Activated CD8-positive, alpha-beta T cell treated with anti-CD3 and anti-CD28 coated beads for 36 hours (primary cell): ENCODE measurements around the gene C19orf53. TPM values are rescaled to one million over a fixed set of nuclear protein-coding genes. Genes with fewer than 3 reads are reported as not detected.

Experiments
- ATAC-seq: fragments of 200-7000 bp; cut with Tn5 transposase; one replicate; pipeline ENCODE4 v1.10.0; 2021; ENCODE audit warnings: mild to moderate bottlenecking, moderate library complexity
- CTCF ChIA-PET: fragments of 350-600 bp; sonication (Branson Sonifier 250); formaldehyde crosslinking; loops from one replicate; lab custom pipeline; 2021; ENCODE audit warnings: antibody characterized with exemption; lab: Charles Lee
- POLR2A ChIA-PET: fragments of 350-600 bp; sonication (Branson Sonifier 250); formaldehyde crosslinking; loops from one replicate; lab custom pipeline; 2021; ENCODE audit warnings: antibody characterized with exemption; lab: Charles Lee
- DNase-seq: peaks from one replicate; pipeline ENCODE4 v3.0.0-alpha.2; 2020
- H3K27ac Mint-ChIP-seq: one replicate; pipeline ENCODE4 v1.8.0; 2021; ENCODE audit warnings: mild to moderate bottlenecking, mixed read lengths
- H3K27me3 Mint-ChIP-seq: one replicate; pipeline ENCODE4 v1.8.0; 2021; ENCODE audit warnings: mixed read lengths
- H3K36me3 Mint-ChIP-seq: one replicate; pipeline ENCODE4 v1.8.0; 2021; ENCODE audit warnings: low read depth, mixed read lengths
- H3K4me1 Mint-ChIP-seq: one replicate; pipeline ENCODE4 v1.8.0; 2021; ENCODE audit warnings: low read depth, mixed read lengths
- H3K4me3 Mint-ChIP-seq: one replicate; pipeline ENCODE4 v1.8.0; 2021; ENCODE audit warnings: mild to moderate bottlenecking, moderate library complexity, mixed read lengths
- H3K9me3 Mint-ChIP-seq: one replicate; pipeline ENCODE4 v1.8.0; 2021; ENCODE audit warnings: mixed read lengths
- CTCF ChIP-seq: fragments of 200-600 bp; IDR thresholded peaks from one replicate; pipeline ENCODE4 v1.8.0; 2022; ENCODE audit warnings: antibody characterized with exemption, mild to moderate bottlenecking
- intact Hi-C: fragments of 100-400 bp; cut with micrococcal nuclease; formaldehyde crosslinking; loops from one replicate; pipeline ENCODE4 v1.10.0; 2022
- total RNA-seq, 2 experiments: library from RNA; stranded (reverse); gene quantifications; one replicate each; pipeline ENCODE4 v1.2.3, GENCODE V29; 2021

Gene C19orf53
- total RNA-seq, 2 experiments from 2014 or later: 120 to 128 TPM

DNA sequence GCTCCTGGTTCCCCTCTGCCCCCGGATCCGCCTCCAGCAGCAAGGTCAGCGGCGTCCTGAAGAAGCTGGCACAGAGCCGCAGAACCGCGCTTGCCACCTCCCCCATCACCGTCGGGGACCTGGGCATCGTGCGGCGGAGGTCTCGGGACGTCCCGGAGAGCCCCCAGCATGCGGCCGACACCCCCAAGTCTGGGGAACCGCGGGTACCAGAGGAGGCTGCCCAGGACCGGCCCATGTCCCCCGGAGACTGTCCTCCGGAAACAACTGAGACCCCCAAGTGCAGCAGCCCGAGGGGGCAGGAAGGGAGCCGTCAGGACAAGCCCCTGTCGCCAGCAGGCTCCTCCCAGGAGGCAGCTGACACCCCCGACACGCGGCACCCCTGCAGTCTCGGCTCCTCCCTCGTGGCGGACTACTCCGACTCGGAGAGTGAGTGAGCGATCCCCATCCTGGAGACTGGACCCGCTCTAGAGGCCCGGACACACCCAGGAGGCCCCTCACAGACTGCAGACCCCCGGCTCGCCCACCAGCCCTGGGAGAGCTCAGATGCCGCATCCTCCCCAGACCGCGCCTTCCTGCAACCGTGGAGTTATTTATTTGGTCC is 11.5 kb upstream of the C19orf53 start:
- peaks cover 31% of the 10 kb centered on the region for H3K36me3 Mint-ChIP-seq
- ATAC-seq: no peak
- intact Hi-C loops: no loop called here
- POLR2A ChIA-PET: interaction anchor here (1.0 to 2.9 kb wide), 3 partner anchors 11 to 12 kb away, joined by 3 to 18 read pairs (median 5); partner anchors contain the start of gene C19orf53
- no peaks in the 10 kb centered on the region for H3K27me3 Mint-ChIP-seq
- no peaks in the 10 kb centered on the region for H3K9me3 Mint-ChIP-seq
- CTCF ChIA-PET: no interaction called here
- no peak overlapping the region for H3K4me3 Mint-ChIP-seq
- H3K27ac Mint-ChIP-seq: no peak overlapping the region
- DNase-seq: no peak
- TF ChIP-seq CTCF: no peak
- H3K4me1 Mint-ChIP-seq: peaks cover 11% of the 10 kb centered on the region

DNA sequence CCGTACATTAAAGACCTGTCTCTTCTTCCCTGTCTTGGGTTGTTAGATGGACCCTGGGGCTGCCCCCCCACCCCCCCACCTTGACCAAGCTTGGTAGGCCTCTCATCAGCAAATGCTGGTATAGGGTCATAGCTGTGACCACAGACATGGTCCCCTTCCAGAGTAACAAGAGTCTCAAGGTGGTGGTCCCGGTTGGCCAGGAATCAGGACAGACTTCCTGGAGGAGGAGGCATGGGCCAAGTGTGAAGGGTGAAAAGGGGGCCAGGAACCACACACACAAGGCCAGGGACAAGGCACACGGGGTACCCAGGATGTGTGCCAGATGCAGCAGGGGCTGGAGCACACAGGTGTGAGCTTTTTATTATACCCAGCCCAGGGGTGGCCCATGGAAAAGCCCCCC is 11.0 kb upstream of the C19orf53 start:
- CTCF ChIA-PET: interaction anchor here (1.4 kb wide), 1 partner anchor 11 kb away, joined by 4 read pairs; the partner anchor contains the start of gene C19orf53
- Mint-ChIP-seq H3K36me3 (peaks cover 30% of the 10 kb centered on the region), H3K27me3 (no peaks in the 10 kb centered on the region), H3K4me1 (peaks cover 11% of the 10 kb centered on the region), H3K9me3 (no peaks in the 10 kb centered on the region), H3K27ac (peak overlapping the region; percentile 61), H3K4me3 (peak overlapping the region; percentile 84)
- ATAC-seq (no peak), DNase-seq (no peak)
- POLR2A ChIA-PET: interaction anchor here (1.2 to 2.9 kb wide), 2 partner anchors 11 to 12 kb away, joined by 5 to 18 read pairs; partner anchors contain the start of gene C19orf53
- intact Hi-C loops: no loop called here
- no peak for TF ChIP-seq CTCF

DNA sequence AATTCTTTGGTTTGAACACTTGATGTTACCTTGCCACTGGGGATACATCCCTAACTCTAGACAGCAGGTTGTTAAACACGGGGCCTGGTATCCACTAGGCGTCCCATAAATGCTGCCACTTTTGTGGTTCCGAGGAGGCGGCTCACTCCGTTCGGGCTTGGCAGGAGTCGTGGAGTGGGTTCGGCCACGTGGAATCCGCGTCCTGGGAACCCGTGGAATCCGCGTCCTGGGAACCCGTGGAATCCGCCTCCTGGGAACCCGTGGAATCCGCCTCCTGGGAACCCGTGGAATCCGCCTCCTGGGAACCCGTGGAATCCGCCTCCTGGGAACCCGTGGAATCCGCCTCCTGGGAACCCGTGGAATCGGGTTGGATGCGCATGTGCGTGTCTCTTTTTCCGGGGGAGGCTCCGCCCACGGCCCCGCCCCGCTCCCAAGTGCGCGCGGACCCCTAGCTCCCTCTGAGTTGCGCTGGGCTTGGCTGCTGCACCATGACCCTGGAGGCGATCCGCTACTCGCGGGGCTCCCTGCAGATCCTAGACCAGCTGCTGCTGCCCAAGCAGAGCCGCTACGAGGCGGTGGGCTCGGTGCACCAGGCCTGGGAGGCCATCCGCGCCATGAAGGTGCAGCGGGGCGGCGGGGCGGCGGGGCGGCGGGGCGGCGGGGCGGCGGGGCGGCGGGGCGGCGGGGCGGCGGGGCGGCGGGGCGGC is 10.0 kb upstream of the C19orf53 start, which contains the start of gene MRI1:
TSS of gene MRI1 (plus strand) at position 422 of the 707 bp plus-strand sequence. CDS start at position 489, 67 bp downstream.
- Mint-ChIP-seq H3K4me3 (peak within 1 kb of the TSS; percentile 84), H3K27me3 (no peaks in the 10 kb centered on the region), H3K27ac (peak within 1 kb of the TSS; percentile 75), H3K4me1 (peaks cover 11% of the 10 kb centered on the region), H3K36me3 (peaks cover 28% of the 10 kb centered on the region), H3K9me3 (no peaks in the 10 kb centered on the region)
- ATAC-seq (peak; percentile 87), DNase-seq (peak; percentile 78)
- intact Hi-C loops: no loop called here
- ChIA-PET CTCF (interaction anchor here (1.0 to 1.4 kb wide), 2 partner anchors 10 to 33 kb away, joined by 3 to 4 read pairs; partner anchors contain the start of gene C19orf53), POLR2A (interaction anchor here (1.4 to 2.9 kb wide), 2 partner anchors 10 to 16 kb away, joined by 10 to 18 read pairs; partner anchors contain the start of gene C19orf53)
- no peak for TF ChIP-seq CTCF

DNA sequence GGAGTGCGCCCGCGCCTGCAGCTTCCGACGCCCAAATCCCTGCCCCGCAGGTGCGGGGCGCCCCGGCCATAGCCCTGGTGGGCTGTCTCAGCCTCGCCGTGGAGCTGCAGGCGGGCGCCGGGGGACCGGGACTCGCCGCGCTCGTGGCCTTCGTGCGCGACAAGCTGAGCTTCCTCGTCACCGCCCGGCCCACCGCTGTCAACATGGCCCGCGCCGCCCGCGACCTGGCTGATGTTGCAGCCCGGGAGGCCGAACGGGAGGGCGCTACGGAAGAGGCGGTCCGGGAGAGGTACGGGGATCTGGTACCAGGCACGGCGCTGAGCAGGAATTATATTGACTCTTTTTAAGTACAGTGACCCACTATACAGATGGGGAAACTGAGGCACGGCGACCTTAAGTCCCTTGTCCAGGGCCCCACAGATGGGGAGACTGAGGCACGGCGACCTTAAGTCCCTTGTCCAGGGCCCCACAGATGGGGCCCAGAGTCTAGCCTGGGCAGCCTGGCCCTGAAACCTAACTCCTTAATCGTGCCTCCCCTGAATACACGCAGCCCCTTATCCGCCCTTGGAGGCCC is 9.3 kb upstream of the C19orf53 start:
- H3K4me1 Mint-ChIP-seq: peaks cover 11% of the 10 kb centered on the region
- peaks cover 31% of the 10 kb centered on the region for H3K36me3 Mint-ChIP-seq
- H3K4me3 Mint-ChIP-seq: peak overlapping the region; percentile 84
- CTCF ChIA-PET: interaction anchor here (1.0 to 1.4 kb wide), 2 partner anchors 9 to 33 kb away, joined by 3 to 4 read pairs; partner anchors contain the start of gene C19orf53
- DNase-seq (peak; percentile 52), ATAC-seq (peak; percentile 58)
- no peak for TF ChIP-seq CTCF
- POLR2A ChIA-PET: interaction anchor here (1.4 to 2.9 kb wide), 2 partner anchors 9 to 17 kb away, joined by 10 to 18 read pairs; partner anchors contain the start of gene C19orf53
- H3K9me3 Mint-ChIP-seq: no peaks in the 10 kb centered on the region
- H3K27me3 Mint-ChIP-seq: no peaks in the 10 kb centered on the region
- peak overlapping the region; percentile 74 for H3K27ac Mint-ChIP-seq
- intact Hi-C loops: no loop called here
